Bronchial epithelial cell (primary cell): Measurements from ENCODE around the gene ABHD17C. TPM values are rescaled to one million over a fixed set of nuclear protein-coding genes. Genes with fewer than 3 reads are reported as not detected.

Experiments used
- DNase-seq: peaks from one replicate; pipeline ENCODE4 v3.0.0-alpha.2; 2010; ENCODE audit warnings: low read depth
- FAIRE-seq: peaks from 2 replicates; lab custom pipeline; 2011; peaks lifted over from hg19 to GRCh38; lab: Jason Lieb, UNC
- H3K27me3 ChIP-seq: 2 replicates; pipeline ENCODE4 v1.5.1; 2011; ENCODE audit warnings: low read length; ENCODE audit not compliant: control insufficient read depth, insufficient read depth
- H3K36me3 ChIP-seq: 2 replicates; pipeline ENCODE4 v1.5.1; 2011; ENCODE audit warnings: low read length; ENCODE audit not compliant: control insufficient read depth, insufficient read depth
- H3K4me3 ChIP-seq: 2 replicates; pipeline ENCODE4 v1.5.1; 2011; ENCODE audit warnings: mild to moderate bottlenecking, low read depth, low read length, control low read depth
- total RNA-seq: library from RNA; depleted of rRNA; stranded (reverse); fragments of >200 nt; gene quantifications from 2 replicates; pipeline ENCODE4 v1.2.1, GENCODE V29; 2014
- TF ChIP-seq, protein P1 (sequence below): IDR thresholded peaks from 2 replicates; pipeline ENCODE4 v1.5.1; 2011; ENCODE audit warnings: mild to moderate bottlenecking, moderate library complexity, low read length, control low read depth, inconsistent platforms; ENCODE audit not compliant: insufficient read depth, severe bottlenecking

The ABHD17C gene
- total RNA-seq, 1 donor from 2014 or later, result 30.5 TPM

DNA sequence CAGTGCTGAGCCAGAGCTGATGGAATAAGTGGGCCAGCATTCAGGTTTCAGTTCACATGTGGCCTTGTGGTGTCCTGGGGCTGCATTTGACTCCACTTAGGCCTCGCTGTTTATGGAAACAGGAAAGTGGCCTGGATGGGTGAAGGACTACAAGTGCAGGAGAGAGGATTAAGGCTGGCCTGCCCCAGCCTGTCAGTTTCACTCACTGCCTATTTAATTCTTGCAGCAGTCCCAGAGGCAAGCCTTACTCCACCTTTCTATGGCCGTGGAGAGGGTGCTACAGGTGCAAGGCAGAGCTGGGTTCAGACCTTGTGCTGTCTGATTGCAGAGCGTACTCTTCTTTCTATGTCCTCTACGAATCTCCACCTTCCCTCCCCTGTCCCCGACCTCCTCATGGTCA lies 37.7 kb downstream of the ABHD17C start:
- TF ChIP-seq, protein P1, sequence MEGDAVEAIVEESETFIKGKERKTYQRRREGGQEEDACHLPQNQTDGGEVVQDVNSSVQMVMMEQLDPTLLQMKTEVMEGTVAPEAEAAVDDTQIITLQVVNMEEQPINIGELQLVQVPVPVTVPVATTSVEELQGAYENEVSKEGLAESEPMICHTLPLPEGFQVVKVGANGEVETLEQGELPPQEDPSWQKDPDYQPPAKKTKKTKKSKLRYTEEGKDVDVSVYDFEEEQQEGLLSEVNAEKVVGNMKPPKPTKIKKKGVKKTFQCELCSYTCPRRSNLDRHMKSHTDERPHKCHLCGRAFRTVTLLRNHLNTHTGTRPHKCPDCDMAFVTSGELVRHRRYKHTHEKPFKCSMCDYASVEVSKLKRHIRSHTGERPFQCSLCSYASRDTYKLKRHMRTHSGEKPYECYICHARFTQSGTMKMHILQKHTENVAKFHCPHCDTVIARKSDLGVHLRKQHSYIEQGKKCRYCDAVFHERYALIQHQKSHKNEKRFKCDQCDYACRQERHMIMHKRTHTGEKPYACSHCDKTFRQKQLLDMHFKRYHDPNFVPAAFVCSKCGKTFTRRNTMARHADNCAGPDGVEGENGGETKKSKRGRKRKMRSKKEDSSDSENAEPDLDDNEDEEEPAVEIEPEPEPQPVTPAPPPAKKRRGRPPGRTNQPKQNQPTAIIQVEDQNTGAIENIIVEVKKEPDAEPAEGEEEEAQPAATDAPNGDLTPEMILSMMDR, result no peak
- H3K36me3 ChIP-seq, result peaks cover 4% of the 10 kb centered on the region
- no peaks in the 10 kb centered on the region for H3K27me3 ChIP-seq
- H3K4me3 ChIP-seq, result no peak overlapping the region
- DNase-seq (no peak), FAIRE-seq (no peak)

GRCh38 chr15:80733460-80733859 lies 38.4 kb downstream of the ABHD17C start:
- no peak for DNase-seq
- no peak overlapping the region for H3K4me3 ChIP-seq
- FAIRE-seq, result peak; percentile 36
- H3K36me3 ChIP-seq, result peaks cover 2% of the 10 kb centered on the region
- TF ChIP-seq, protein P1, result no peak
- H3K27me3 ChIP-seq, result no peaks in the 10 kb centered on the region

GRCh38 chr15:80735344-80735743 lies 40.2 kb downstream of the ABHD17C start:
- H3K4me3 ChIP-seq, result no peak overlapping the region
- FAIRE-seq (no peak), DNase-seq (no peak)
- peaks cover 2% of the 10 kb centered on the region for H3K36me3 ChIP-seq
- TF ChIP-seq, protein P1, result no peak
- no peaks in the 10 kb centered on the region for H3K27me3 ChIP-seq

DNA sequence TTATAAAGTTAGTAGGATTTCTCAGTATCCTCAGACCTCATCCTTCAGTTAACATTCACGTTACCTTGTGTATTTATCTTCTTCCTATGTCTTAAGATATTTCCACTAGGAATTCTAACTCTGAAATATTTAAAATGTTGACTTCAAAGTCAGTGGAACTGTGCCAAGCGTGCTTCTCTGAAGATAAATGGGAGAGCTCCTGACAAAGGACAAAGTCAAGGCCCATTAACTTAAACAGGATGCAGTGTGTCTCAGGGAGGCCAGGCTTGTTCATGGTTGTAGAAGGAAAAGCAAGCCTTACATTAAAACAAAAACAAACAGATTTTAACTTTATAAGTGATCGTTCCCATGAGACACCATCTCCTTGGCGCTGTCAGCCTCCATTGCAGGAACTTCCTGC lies 41.5 kb downstream of the ABHD17C start:
- Histone ChIP-seq H3K4me3 (no peak overlapping the region), H3K36me3 (peaks cover 2% of the 10 kb centered on the region), H3K27me3 (no peaks in the 10 kb centered on the region)
- TF ChIP-seq, protein P1, result no peak
- no peak for DNase-seq
- FAIRE-seq, result no peak

- peak; percentile 43 for DNase-seq
- TF ChIP-seq, protein P1, result no peak
- H3K4me3 ChIP-seq, result no peak overlapping the region
- H3K36me3 ChIP-seq, result peaks cover 1% of the 10 kb centered on the region
- no peak for FAIRE-seq
- no peaks in the 10 kb centered on the region for H3K27me3 ChIP-seq
Observed at GRCh38 chr15:80739919-80740318, 44.8 kb downstream of the ABHD17C start.

GRCh38 chr15:80742081-80742480 lies 47.0 kb downstream of the ABHD17C start:
- DNase-seq (no peak), FAIRE-seq (no peak)
- Histone ChIP-seq H3K4me3 (no peak overlapping the region), H3K36me3 (no peaks in the 10 kb centered on the region), H3K27me3 (no peaks in the 10 kb centered on the region)
- TF ChIP-seq, protein P1, result no peak
